Trophoblast cell (in vitro differentiated cells and primary cell): ENCODE measurements around the gene SPRTN.

Experiments used
- DNase-seq, 2 donors: peaks; one replicate each; pipeline ENCODE4 v3.0.0-alpha.2; 2016
- H2AFZ ChIP-seq: 2 replicates; pipeline ENCODE4 v1.6.1; 2013; ENCODE audit warnings: low read length, moderate library complexity, mild to moderate bottlenecking; ENCODE audit not compliant: insufficient read depth, poor library complexity
- H2AK5ac ChIP-seq: 2 replicates; pipeline ENCODE4 v1.6.1; 2013; ENCODE audit warnings: mild to moderate bottlenecking, low read length
- H2BK120ac ChIP-seq: 2 replicates; pipeline ENCODE4 v1.6.1; 2013; ENCODE audit warnings: low read length, mild to moderate bottlenecking, moderate library complexity; ENCODE audit not compliant: insufficient read depth, poor library complexity
- H2BK12ac ChIP-seq: 2 replicates; pipeline ENCODE4 v1.6.1; 2013; ENCODE audit warnings: mild to moderate bottlenecking, low read length, moderate library complexity
- H2BK5ac ChIP-seq: 2 replicates; pipeline ENCODE4 v1.6.1; 2013; ENCODE audit warnings: low read length, low read depth, moderate library complexity, mild to moderate bottlenecking; ENCODE audit not compliant: poor library complexity
- H3K14ac ChIP-seq: 2 replicates; pipeline ENCODE4 v1.6.1; 2013; ENCODE audit warnings: mild to moderate bottlenecking, low read length
- H3K18ac ChIP-seq: 2 replicates; pipeline ENCODE4 v1.6.1; 2013; ENCODE audit warnings: mild to moderate bottlenecking, low read length
- H3K23ac ChIP-seq: 2 replicates; pipeline ENCODE4 v1.6.1; 2013; ENCODE audit warnings: low read length
- H3K27ac ChIP-seq: 2 replicates; pipeline ENCODE4 v1.5.1; 2013; ENCODE audit warnings: low read depth, mild to moderate bottlenecking, inconsistent platforms, low read length, moderate library complexity
- H3K27me3 ChIP-seq: 2 replicates; pipeline ENCODE4 v1.6.1; 2013; ENCODE audit warnings: inconsistent platforms, mild to moderate bottlenecking, low read length, moderate library complexity; ENCODE audit not compliant: insufficient read depth
- H3K36me3 ChIP-seq, 2 experiments: 1 replicate in 1 of 2; 2 replicates in 1 of 2; pipeline ENCODE4 v1.6.1; 2013; ENCODE audit warnings: low read length in 2 of 2, mild to moderate bottlenecking in 2 of 2, moderate library complexity in 1 of 2; ENCODE audit not compliant: insufficient read depth in 2 of 2, control insufficient read depth in 1 of 2
- H3K4ac ChIP-seq: 2 replicates; pipeline ENCODE4 v1.6.1; 2013; ENCODE audit warnings: low read depth, mild to moderate bottlenecking, low read length, moderate library complexity
- H3K4me1 ChIP-seq, 2 experiments: 1 replicate in 1 of 2; 2 replicates in 1 of 2; pipeline ENCODE4 v1.6.1; 2013; ENCODE audit warnings: low read length in 2 of 2, mild to moderate bottlenecking in 2 of 2, moderate library complexity in 1 of 2; ENCODE audit not compliant: insufficient read depth in 2 of 2, control insufficient read depth in 1 of 2
- H3K4me2 ChIP-seq: 2 replicates; pipeline ENCODE4 v1.6.1; 2013; ENCODE audit warnings: inconsistent platforms, mild to moderate bottlenecking, low read length, moderate library complexity
- H3K4me3 ChIP-seq: 2 replicates; pipeline ENCODE4 v1.5.1; 2013; ENCODE audit warnings: mild to moderate bottlenecking, low read depth, low read length, inconsistent platforms
- H3K79me1 ChIP-seq: one replicate; pipeline ENCODE4 v1.6.1; 2013; ENCODE audit warnings: low read length
- H3K79me2 ChIP-seq: 2 replicates; pipeline ENCODE4 v1.6.1; 2013; ENCODE audit warnings: low read length, mild to moderate bottlenecking; ENCODE audit not compliant: control insufficient read depth, insufficient read depth, poor library complexity
- H3K9ac ChIP-seq: 2 replicates; pipeline ENCODE4 v1.6.1; 2013; ENCODE audit warnings: mild to moderate bottlenecking, low read length
- H3K9me3 ChIP-seq: 2 replicates; pipeline ENCODE4 v1.6.1; 2013; ENCODE audit warnings: low read depth, mild to moderate bottlenecking, control low read depth, inconsistent platforms, low read length; ENCODE audit not compliant: insufficient read depth
- H4K12ac ChIP-seq: 2 replicates; pipeline ENCODE4 v1.6.1; 2013; ENCODE audit warnings: low read depth, mild to moderate bottlenecking, low read length, moderate library complexity
- H4K8ac ChIP-seq: 2 replicates; pipeline ENCODE4 v1.6.1; 2013; ENCODE audit warnings: low read depth, mild to moderate bottlenecking, low read length, moderate library complexity
- H4K91ac ChIP-seq: one replicate; pipeline ENCODE4 v1.6.1; 2013; ENCODE audit warnings: low read depth, mild to moderate bottlenecking, low read length, moderate library complexity
- WGBS: extraction: QIAGEN DNeasy Blood & Tissue Kit; methylation state at CpG from one replicate; pipeline ENCODE4 v1.1.7; 2013; ENCODE audit warnings: missing lambda C conversion rate; ENCODE audit not compliant: insufficient read length, insufficient coverage; ENCODE audit errors: extremely low coverage; 5-methylcytosine and 5-hydroxymethylcytosine counted together

Gene SPRTN

DNA sequence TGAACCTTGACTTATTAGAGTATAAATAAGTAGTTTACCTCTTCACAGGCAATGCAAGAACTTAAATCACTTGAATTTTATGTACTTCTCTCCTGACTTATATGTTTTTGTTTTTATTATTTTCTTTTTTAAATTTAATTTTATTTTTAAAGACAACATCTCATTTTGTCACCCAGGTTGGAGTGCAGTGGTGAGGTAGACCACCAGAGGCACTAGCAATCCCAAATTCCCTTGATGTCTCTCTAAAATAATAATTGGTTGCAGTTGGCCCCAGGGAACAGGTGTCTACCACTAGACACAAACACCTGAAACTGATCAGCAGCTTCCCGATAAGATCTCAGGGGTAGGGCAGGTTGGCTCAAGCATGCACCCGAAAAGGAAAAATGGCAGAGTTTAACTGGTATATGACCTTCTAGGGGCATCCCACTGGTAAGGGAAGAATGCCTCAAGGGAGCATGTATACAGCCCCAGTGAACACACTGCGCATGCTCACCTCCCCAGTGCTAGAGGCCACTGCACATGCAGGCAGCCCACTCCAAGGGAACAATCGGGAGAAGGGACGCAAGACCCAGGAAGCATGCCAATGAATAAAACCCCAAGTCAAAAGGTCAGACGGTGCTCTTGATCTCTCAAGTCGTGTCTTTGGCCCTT, 15.1 kb upstream of the SPRTN start:
- Histone ChIP-seq H4K12ac (no peak overlapping the region), H3K79me1 (no peaks in the 10 kb centered on the region), H3K27ac (no peak overlapping the region), H3K9me3 (no peaks in the 10 kb centered on the region), H3K79me2 (no peaks in the 10 kb centered on the region), H3K9ac (no peak overlapping the region), H3K4ac (no peak overlapping the region), H2BK5ac (no peak overlapping the region), H2BK120ac (no peak overlapping the region), H2BK12ac (no peak overlapping the region), H3K18ac (no peak overlapping the region), H3K4me2 (no peak overlapping the region), H4K8ac (no peak overlapping the region), H3K27me3 (no peaks in the 10 kb centered on the region), H4K91ac (no peak overlapping the region), H3K4me3 (no peak overlapping the region), H3K23ac (no peak overlapping the region), H3K14ac (no peak overlapping the region), H2AK5ac (no peak overlapping the region), H2AFZ (no peak overlapping the region), H3K36me3 (no peaks in the 10 kb centered on the region), H3K4me1 (no peaks in the 10 kb centered on the region)
- WGBS: no CpG with 5 or more reads among the region's 7 CpGs
- DNase-seq: no peak

DNA sequence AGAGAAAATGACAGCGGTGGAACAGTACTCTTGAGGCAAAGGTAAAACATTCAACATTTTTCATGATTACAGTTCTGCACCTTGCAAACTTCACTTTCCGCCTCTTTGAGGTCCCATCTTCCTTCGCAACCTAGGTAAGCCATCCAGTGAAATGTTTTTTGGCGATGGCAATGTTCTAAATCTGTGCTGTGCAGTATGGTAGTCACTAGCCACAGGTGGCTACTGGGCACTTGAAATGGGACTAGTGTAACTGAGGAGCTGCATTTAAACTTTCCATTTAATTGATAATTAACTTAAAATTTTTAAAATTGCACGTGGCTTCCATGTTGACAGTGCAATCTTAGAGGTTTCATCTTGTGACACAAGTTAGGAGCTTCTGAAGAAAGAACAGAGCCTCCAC, 13.4 kb upstream of the SPRTN start:
- Histone ChIP-seq H3K4ac (no peak overlapping the region), H3K9ac (no peak overlapping the region), H3K79me1 (no peaks in the 10 kb centered on the region), H2BK12ac (no peak overlapping the region), H2AFZ (no peak overlapping the region), H3K4me2 (no peak overlapping the region), H3K14ac (no peak overlapping the region), H4K12ac (no peak overlapping the region), H4K8ac (no peak overlapping the region), H3K4me3 (no peak overlapping the region), H3K18ac (no peak overlapping the region), H2BK120ac (no peak overlapping the region), H3K27me3 (no peaks in the 10 kb centered on the region), H2BK5ac (no peak overlapping the region), H3K27ac (no peak overlapping the region), H4K91ac (no peak overlapping the region), H3K9me3 (no peaks in the 10 kb centered on the region), H3K36me3 (no peaks in the 10 kb centered on the region), H3K79me2 (no peaks in the 10 kb centered on the region), H3K4me1 (no peaks in the 10 kb centered on the region), H3K23ac (no peak overlapping the region), H2AK5ac (no peak overlapping the region)
- DNase-seq: no peak
- WGBS: no CpG with 5 or more reads among the region's 5 CpGs

GRCh38 chr1:231326248-231326647, 11.8 kb upstream of the SPRTN start:
- no peak overlapping the region for H3K9ac ChIP-seq
- no peak overlapping the region for H3K23ac ChIP-seq
- H3K4me2 ChIP-seq: no peak overlapping the region
- DNase-seq: no peak
- no peak overlapping the region for H4K12ac ChIP-seq
- no peaks in the 10 kb centered on the region for H3K36me3 ChIP-seq
- no peaks in the 10 kb centered on the region for H3K27me3 ChIP-seq
- H3K79me1 ChIP-seq: no peaks in the 10 kb centered on the region
- H3K27ac ChIP-seq: no peak overlapping the region
- WGBS: no CpG with 5 or more reads among the region's 1 CpG
- H2AFZ ChIP-seq: no peak overlapping the region
- no peak overlapping the region for H2BK120ac ChIP-seq
- no peak overlapping the region for H3K4me3 ChIP-seq
- H3K9me3 ChIP-seq: no peaks in the 10 kb centered on the region
- no peaks in the 10 kb centered on the region for H3K4me1 ChIP-seq
- no peak overlapping the region for H2BK12ac ChIP-seq
- no peak overlapping the region for H3K18ac ChIP-seq
- H2BK5ac ChIP-seq: no peak overlapping the region
- no peak overlapping the region for H4K8ac ChIP-seq
- H2AK5ac ChIP-seq: no peak overlapping the region
- H3K79me2 ChIP-seq: no peaks in the 10 kb centered on the region
- no peak overlapping the region for H3K14ac ChIP-seq
- H4K91ac ChIP-seq: no peak overlapping the region
- H3K4ac ChIP-seq: no peak overlapping the region

DNA sequence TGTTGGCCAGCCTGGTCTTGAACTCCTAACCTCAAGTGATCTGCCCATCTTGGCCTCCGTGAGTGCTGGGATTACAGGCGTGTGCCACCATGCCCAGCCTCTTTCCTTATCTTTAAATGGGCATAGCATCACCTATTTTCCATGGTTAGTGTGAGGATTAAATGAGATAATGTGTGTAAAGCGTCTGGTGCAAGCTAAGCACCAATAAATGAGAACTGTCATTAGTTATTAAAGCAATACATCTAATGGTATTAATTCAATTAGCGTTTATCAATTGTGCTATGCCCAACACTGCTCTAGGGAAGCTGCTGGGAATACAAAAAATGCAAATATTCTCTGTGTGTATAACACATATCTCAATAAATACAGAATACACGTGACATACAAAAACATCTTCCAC, 10.5 kb upstream of the SPRTN start:
- Histone ChIP-seq H2BK12ac (no peak overlapping the region), H3K4me1 (no peaks in the 10 kb centered on the region), H2BK120ac (no peak overlapping the region), H3K4me2 (no peak overlapping the region), H3K23ac (no peak overlapping the region), H3K27me3 (no peaks in the 10 kb centered on the region), H3K9me3 (no peaks in the 10 kb centered on the region), H2BK5ac (no peak overlapping the region), H4K8ac (no peak overlapping the region), H3K4me3 (no peak overlapping the region), H3K27ac (no peak overlapping the region), H3K9ac (no peak overlapping the region), H4K12ac (no peak overlapping the region), H3K36me3 (no peaks in the 10 kb centered on the region), H3K79me1 (no peaks in the 10 kb centered on the region), H3K4ac (no peak overlapping the region), H2AK5ac (no peak overlapping the region), H2AFZ (no peak overlapping the region), H3K18ac (no peak overlapping the region), H3K14ac (no peak overlapping the region), H4K91ac (no peak overlapping the region), H3K79me2 (no peaks in the 10 kb centered on the region)
- WGBS: no CpG with 5 or more reads among the region's 5 CpGs
- DNase-seq: no peak
